ENCODE results near the gene ATP5F1D.

Gene ATP5F1D

DNA sequence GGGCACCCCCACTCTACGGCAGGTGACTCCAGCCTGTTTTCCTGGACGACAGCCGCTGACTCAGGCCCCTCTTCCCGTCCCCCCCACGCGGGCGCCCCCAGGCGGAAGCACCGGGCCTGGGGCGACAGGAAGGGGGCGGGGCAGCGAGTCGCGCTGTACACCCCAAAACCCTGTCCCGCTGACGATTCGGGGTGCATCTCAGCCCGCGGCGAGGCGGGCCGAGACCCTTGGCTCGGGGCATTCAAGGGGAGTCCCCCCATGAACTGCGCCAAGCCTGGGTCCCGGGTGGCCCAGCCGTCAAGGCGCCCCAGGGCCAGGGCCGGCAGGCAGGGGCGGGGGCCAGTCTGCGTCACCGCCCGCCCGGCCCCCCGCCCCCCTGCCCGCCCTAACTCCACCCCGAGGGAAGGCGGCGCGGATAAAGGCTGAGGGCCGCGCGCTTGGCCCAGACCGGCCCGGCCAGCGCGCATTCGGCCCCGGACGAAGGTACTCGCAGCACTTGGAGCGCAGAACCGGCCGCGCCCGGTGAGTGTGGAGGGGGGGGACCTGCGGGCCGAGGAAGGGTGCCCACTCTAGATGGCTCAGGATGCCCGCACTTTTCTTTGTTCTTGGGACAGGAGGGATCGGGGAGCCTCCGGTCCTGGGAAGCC is 6.7 kb downstream of the ATP5F1D start, which contains the start of gene MIDN:
TSS of gene MIDN (plus strand) at position 445 of the 647 bp plus-strand sequence. CDS start 1,714 bp downstream, outside the sequence.
- no peak for DNase-seq

DNA sequence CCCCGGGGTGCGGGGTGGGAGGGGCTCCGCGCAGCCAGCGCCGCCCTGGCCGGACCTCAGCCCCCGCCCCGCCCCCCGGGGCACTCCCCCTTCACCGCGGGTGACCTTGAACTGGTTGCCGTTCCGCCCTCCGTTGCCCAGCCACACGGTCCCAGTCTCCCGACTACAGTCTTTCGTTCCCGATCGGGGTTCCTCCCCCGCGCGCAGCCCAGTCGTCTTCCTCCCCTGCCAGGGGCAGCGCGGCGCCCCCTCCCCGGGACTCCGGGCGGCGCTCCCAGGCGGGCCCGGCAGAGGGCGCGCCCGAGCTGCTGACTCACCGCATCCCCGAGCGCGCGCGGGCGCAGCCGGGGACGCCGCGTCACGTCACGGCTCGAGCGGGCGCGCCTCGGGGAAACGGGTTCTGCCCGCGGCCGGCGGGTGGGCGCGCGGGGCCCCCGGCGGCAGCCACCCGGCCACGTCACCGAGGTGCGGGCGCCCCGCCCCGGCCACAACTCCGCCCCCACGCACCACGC is 7.3 kb downstream of the ATP5F1D start:
- DNase-seq, result no peak

DNA sequence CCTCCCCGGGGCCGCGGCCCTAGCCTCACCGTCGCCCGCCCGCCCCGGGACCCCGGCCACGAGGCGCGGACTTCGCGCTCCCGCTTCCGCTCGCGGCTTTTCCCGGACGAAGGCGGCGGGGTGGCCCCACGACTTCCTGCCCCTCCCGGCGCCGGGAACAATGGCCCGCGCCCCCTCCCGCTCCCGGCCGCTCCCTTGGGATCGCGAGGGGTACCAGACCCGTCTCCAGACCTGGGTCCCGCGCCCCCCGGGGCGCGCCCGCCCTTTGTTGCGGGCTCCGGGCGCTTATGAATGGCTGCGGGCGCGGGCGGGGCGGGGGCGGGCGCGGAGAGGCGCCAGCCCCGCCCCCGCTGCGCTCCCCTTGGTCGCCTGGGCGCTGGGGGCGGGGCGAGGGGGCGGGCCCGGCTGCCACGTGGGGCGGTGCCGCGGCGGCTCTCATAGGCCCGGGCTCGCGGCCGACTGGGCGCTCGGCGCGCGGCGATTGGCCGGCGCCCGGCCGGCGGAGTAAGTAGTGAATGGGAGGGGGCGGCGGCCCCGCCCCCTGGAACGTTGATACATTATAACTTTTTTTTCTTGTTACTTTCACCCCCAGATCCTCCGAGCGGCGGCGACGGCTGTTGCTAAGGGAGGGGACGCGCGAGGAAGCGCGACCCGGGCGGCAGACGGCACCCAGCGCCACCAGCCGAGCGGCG is 7.9 kb downstream of the ATP5F1D start:
- peak; percentile 92 for DNase-seq

GRCh38 chr19:1249990-1250436 is 8.5 kb downstream of the ATP5F1D start:
- DNase-seq, result no peak

DNA sequence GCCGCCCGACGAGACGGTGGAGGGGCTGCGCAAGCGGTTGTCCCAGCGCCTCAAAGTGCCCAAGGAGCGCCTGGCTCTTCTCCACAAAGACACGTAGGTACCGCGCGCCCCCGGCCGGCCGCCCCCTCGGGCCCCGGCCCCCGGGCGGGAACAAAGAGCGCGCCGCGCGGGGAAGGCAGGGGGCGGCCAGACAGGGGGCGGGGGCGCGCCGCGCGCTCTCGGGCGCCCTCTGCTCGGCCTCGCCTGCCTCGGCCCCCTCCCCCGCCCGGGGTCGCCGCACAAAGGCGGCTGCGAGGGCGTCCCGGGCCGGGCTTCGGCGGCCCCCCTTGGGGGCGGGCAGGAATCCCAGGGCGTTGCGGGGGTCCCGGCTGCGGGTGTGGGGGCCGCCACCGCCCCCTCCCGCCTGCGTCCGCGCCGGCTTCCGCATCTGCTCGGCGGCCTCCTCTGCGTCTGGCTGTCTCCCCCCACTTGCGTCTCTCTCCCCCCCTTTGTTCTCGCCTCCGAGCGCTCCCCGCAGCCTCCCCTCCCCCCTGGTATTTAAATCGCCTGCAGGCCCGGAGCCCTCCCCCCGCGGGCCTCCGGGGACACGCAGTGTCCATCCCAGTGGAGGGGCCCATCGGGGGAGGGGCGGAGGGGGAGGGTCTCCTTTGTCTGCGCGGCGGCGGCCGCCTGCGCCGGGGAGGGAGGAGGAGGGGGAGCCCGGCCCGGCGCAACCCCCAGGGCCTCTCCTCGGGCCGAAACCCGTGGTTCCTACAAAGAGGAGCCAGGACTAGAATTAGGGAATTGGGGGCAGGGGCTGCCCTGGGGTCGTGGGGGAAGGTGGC is 9.1 kb downstream of the ATP5F1D start:
- DNase-seq, result peak; percentile 45

DNA sequence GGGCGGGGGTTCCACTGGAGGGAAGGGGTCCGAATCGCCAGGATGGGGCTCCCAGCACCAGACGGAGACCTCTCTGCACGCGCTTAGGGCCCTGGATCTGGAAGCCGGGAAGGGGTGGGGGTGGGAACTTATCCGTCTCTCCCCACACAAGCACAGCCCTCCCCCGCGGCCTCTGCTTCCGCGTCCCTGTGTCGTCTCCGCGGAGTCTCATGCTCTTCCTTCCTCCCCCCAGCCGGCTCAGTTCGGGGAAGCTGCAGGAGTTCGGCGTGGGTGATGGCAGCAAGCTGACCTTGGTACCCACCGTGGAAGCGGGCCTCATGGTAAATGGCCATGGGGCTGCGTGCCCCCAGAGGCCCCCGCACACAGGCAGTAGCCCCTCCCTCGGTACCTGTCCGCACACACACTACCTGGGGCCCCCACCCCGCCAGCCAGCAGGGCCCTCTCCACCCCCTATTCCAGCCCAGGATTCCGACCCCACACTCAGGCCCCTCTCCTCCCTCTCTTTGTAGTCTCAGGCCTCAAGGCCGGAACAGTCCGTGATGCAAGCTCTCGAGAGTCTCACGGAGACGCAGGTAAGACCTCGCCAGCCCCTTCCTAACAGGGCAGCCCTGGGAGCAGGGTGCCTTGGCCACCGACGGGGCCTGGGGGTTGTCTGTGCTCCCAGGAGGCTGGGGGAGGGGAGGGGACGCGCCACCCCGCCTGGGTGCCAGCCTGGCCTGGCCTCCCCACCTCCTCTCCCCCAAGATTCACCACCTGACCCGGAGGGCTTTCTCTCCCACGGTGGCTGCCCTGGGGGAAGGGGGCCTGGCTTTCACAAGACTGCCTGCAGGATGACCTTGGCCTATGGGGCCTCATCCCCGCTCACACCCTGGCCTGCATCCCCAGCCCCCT is 10.0 kb downstream of the ATP5F1D start:
- DNase-seq, result no peak

DNA sequence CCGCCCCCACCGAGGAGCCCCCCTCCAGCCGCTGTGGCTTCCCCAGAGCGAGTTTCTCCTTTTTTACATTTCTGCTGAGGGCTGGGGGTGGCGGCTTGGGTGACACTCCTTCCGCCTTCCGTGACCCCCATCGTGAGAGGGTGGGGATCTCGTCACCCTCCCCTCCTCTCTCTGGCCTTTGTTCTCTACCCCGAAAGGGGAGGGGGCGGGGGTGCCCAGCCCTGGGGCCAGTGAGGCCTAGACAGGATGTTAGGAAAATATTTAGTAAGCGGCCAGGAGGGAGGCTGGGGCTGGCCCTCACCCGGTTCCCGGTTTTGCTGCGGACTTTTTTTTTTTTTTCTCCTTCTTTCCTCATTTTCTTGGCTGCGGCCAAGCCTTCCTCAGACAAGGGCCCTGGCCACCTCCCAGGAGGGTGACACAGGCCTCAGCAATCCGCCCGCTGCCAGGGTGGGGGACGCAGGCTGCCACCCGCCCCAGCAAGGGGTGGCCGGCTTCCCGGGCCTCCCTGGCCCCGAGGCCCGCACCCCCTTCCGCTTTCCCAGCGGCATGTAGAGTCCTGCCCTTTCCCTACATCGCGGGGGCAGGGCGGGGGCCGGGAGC is 10.8 kb downstream of the ATP5F1D start:
- no peak for DNase-seq

DNA sequence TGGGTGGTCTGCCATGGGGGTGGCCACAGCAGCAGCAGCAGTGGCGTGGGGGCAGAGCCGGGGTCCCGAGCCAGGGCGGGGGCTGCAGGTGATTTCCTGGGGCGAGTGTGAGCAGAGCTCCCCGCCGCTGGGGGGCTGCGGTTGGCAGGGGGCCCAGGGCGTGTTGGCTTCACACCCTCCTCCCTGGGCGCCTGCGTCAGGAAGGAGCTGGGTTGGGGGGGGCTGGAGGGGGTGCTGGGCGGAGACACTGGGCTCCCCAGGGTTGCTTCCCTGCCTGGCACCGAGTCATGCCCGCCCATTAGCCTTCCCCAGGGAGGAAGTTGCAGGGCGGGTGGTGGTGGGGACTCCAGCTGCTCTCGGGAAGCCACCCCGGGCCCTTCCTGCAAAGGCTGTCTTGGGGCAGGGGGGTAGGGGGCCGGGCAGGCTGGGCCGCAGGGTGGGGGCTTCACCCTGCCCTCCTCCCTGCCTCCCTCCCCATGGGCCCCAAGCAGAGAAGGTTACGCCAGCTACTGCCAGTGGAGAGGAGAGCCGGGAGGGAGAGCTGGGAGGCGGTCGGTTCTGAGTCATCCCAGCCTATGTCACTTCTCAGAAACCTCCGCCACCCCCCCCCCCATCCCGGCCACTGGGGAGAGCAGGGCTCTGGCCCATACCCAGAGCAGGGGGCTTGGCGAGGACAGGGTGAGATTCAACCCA is 11.4 kb downstream of the ATP5F1D start:
- DNase-seq, result peak; percentile 43

GRCh38 chr19:1253514-1254080 is 12.0 kb downstream of the ATP5F1D start:
- no peak for DNase-seq

GRCh38 chr19:1254081-1254527 is 12.6 kb downstream of the ATP5F1D start:
- DNase-seq, result no peak

DNA sequence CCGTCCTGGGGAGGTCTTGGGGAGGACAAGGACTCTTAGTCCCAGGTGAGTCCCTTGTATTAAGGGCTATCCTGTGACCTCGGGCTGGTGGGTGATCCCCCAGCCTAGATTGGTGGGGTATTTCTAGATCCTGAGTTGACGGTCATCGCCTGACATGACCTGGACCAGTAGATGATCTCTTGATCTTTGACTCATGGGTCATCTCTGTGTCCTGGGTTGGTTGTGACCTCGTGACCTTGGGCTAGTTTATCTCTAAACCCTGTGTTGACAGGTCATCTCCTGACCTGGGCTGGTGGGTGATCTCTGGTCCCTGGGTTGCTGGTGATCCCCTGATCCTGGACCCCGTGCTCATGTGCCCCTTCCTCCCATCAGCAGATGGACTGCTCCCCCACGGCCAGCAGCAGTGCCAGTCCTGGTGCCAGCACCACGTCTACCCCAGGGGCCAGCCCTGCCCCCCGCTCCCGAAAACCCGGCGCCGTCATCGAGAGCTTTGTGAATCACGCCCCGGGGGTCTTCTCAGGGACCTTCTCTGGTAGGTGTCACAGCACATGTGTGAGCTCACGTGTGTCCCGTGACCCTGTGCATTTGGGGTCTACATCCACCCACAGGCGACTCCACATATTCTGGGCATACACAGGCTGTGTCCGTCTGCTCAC is 13.1 kb downstream of the ATP5F1D start:
- no peak for DNase-seq

DNA sequence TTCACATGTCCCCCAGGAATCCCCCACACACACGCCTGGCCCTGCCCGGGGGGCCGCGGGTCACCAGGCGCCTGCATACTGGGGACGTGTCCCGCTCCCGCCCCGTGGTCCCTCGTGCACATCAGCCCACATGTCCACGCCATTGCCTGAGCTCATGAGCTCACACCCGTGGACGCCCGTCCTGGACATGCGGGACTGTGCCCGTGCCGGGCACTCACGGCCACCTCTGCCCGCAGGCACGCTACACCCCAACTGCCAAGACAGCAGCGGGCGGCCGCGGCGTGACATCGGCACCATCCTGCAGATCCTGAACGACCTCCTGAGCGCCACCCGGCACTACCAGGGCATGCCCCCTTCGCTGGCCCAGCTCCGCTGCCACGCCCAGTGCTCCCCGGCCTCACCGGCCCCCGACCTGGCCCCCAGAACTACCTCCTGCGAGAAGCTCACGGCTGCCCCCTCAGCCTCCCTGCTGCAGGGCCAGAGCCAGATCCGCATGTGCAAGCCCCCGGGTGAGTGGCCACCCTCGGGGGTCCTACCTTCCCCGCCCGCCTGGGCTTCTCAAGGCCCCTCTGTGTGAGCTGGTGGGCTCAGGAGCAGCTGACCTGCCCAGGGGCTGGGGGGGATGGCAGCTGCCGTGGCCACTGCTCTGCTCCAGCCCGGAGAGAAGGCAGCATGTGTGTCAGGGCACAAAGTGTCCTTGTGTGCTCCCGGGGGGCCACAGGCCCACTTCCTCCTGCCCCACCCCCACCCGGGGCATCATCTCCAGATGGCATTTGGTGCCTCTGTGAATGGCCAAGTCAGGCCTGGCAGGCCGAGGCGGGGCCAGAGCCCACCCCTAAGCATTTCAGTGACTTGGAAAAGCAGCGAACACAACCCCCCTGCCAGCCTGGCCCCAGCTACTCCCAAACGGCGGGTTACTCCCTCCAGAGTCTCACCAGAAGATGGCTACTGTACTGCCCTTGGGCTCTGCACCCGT is 13.9 kb downstream of the ATP5F1D start:
- DNase-seq, result no peak

- DNase-seq, result no peak
These were observed 15.3 kb downstream of the ATP5F1D start for GRCh38 chr19:1256646-1257474.

GRCh38 chr19:1257475-1258162 is 16.1 kb downstream of the ATP5F1D start:
- no peak for DNase-seq

GRCh38 chr19:1258163-1258492 is 16.6 kb downstream of the ATP5F1D start:
- no peak for DNase-seq

GRCh38 chr19:1258707-1259205 is 17.2 kb downstream of the ATP5F1D start:
- DNase-seq, result no peak

GRCh38 chr19:1259206-1259875 is 17.8 kb downstream of the ATP5F1D start:
- DNase-seq, result no peak

Data from NCI-H1417 treated with DMSO at 0.1 percent for 48 hours (cell line).